GM23248 (cell line): ENCODE results near the gene ATP8A2. TPM values are rescaled to one million over a fixed set of nuclear protein-coding genes. Genes with fewer than 3 reads are reported as not detected.
A peak's percentile ranks its signal among the peaks of the same experiment; 100 is the strongest.

Experiments
- DNase-seq: peaks from one replicate; pipeline ENCODE4 v3.0.0-alpha.2; 2015
- H2AFZ ChIP-seq: fragments of 200-600 bp; sonication (generic); 2 replicates; pipeline ENCODE4 v1.6.1; 2016; ENCODE audit warnings: antibody characterized with exemption
- H3F3A ChIP-seq: fragments of 200-600 bp; sonication (generic); 2 replicates; pipeline ENCODE4 v1.6.1; 2016; ENCODE audit warnings: mild to moderate bottlenecking, antibody characterized with exemption, mixed run types; ENCODE audit not compliant: insufficient read depth
- H3K27ac ChIP-seq: fragments of 200-600 bp; sonication (generic); 2 replicates; pipeline ENCODE4 v1.5.1; 2016; ENCODE audit warnings: mild to moderate bottlenecking
- H3K27me3 ChIP-seq: fragments of 200-600 bp; sonication (generic); replicated peaks from 2 replicates; pipeline ENCODE4 v1.6.1; 2016; ENCODE audit warnings: mild to moderate bottlenecking; ENCODE audit not compliant: insufficient read depth
- H3K36me3 ChIP-seq: fragments of 200-600 bp; sonication (generic); 2 replicates; pipeline ENCODE4 v1.6.1; 2016; ENCODE audit warnings: low read depth, mild to moderate bottlenecking
- H3K4me1 ChIP-seq: fragments of 200-600 bp; sonication (generic); 2 replicates; pipeline ENCODE4 v1.6.1; 2016; ENCODE audit warnings: mild to moderate bottlenecking; ENCODE audit not compliant: insufficient read depth
- H3K4me2 ChIP-seq: fragments of 200-600 bp; sonication (generic); one replicate; pipeline ENCODE4 v1.6.1; 2016; ENCODE audit warnings: mild to moderate bottlenecking; ENCODE audit not compliant: unreplicated experiment
- H3K4me3 ChIP-seq: fragments of 200-600 bp; sonication (generic); 2 replicates; pipeline ENCODE4 v1.5.1; 2016; ENCODE audit warnings: mild to moderate bottlenecking
- H3K79me2 ChIP-seq: fragments of 200-600 bp; sonication (generic); 2 replicates; pipeline ENCODE4 v1.6.1; 2016; ENCODE audit warnings: mild to moderate bottlenecking; ENCODE audit not compliant: insufficient read depth
- H3K9ac ChIP-seq: fragments of 200-600 bp; sonication (generic); 2 replicates; pipeline ENCODE4 v1.6.1; 2016; ENCODE audit warnings: mild to moderate bottlenecking
- H3K9me2 ChIP-seq: fragments of 200-600 bp; sonication (generic); 2 replicates; pipeline ENCODE4 v1.6.1; 2016; ENCODE audit warnings: mixed run types, mild to moderate bottlenecking, moderate library complexity; ENCODE audit not compliant: insufficient read depth
- H3K9me3 ChIP-seq: fragments of 200-600 bp; sonication (generic); one replicate; pipeline ENCODE4 v1.6.1; 2017; ENCODE audit warnings: low read depth
- H4K20me1 ChIP-seq: fragments of 200-600 bp; sonication (generic); 2 replicates; pipeline ENCODE4 v1.6.0; 2016; ENCODE audit not compliant: insufficient read depth
- EZH2 ChIP-seq: fragments of 200-600 bp; sonication (generic); IDR thresholded peaks from 2 replicates; pipeline ENCODE4 v1.6.1; 2018; ENCODE audit warnings: antibody characterized with exemption, mild to moderate bottlenecking; ENCODE audit not compliant: insufficient read depth, poor library complexity, severe bottlenecking
- EZH2phosphoT487 ChIP-seq: fragments of 200-600 bp; sonication (generic); IDR thresholded peaks from 2 replicates; pipeline ENCODE4 v1.6.1; 2018; ENCODE audit warnings: antibody characterized with exemption, moderate library complexity, mild to moderate bottlenecking, low read depth; ENCODE audit not compliant: insufficient read depth
- WGBS, 2 experiments: methylation state at CpG; one replicate each; pipeline ENCODE4 v1.1.6; 2015 to 2017; ENCODE audit warnings: low lambda C conversion rate in 2 of 2, low coverage in 1 of 2; ENCODE audit errors: missing lambda C conversion rate in 2 of 2; 5-methylcytosine and 5-hydroxymethylcytosine counted together
- in situ Hi-C: fragments of 300-500 bp; cut with MboI; formaldehyde crosslinking; loops from 2 replicates; pipeline ENCODE4 v1.15.0; 2020
- polyA plus RNA-seq: library from polyadenylated mRNA; unstranded; fragments of >200 nt; fragmentation: Nextera tagmentation; extraction: Ambion mirVana; gene quantifications from 2 replicates; pipeline ENCODE4 v1.2.1, GENCODE V29; 2016
- total RNA-seq: library from RNA; depleted of rRNA; stranded (reverse); fragments of >200 nt; shearing (Covaris generic); gene quantifications from 2 replicates; pipeline ENCODE4 v1.2.3, GENCODE V29; 2014

Gene ATP8A2
- total and polyA plus RNA-seq, 2 experiments from 2014 or later: under 0.01 to 0.05 TPM

GRCh38 chr13:25731536-25731935 is 359.8 kb downstream of the ATP8A2 start:
- Histone ChIP-seq H3K27ac (no peak overlapping the region), H2AFZ (no peak overlapping the region), H3K9me3 (no peaks in the 10 kb centered on the region), H3F3A (no peaks in the 10 kb centered on the region), H3K4me1 (no peaks in the 10 kb centered on the region), H3K79me2 (no peaks in the 10 kb centered on the region), H3K36me3 (no peaks in the 10 kb centered on the region), H4K20me1 (no peaks in the 10 kb centered on the region), H3K9me2 (no peaks in the 10 kb centered on the region), H3K4me3 (no peak overlapping the region), H3K27me3 (no peaks in the 10 kb centered on the region), H3K4me2 (no peak overlapping the region), H3K9ac (no peak overlapping the region)
- WGBS, 2 experiments: 43 to 59% methylated on average over 4 of the region's 4 CpGs
- TF ChIP-seq EZH2phosphoT487 (no peak), EZH2 (no peak)
- DNase-seq: no peak
- in situ Hi-C loops: no loop called here

DNA sequence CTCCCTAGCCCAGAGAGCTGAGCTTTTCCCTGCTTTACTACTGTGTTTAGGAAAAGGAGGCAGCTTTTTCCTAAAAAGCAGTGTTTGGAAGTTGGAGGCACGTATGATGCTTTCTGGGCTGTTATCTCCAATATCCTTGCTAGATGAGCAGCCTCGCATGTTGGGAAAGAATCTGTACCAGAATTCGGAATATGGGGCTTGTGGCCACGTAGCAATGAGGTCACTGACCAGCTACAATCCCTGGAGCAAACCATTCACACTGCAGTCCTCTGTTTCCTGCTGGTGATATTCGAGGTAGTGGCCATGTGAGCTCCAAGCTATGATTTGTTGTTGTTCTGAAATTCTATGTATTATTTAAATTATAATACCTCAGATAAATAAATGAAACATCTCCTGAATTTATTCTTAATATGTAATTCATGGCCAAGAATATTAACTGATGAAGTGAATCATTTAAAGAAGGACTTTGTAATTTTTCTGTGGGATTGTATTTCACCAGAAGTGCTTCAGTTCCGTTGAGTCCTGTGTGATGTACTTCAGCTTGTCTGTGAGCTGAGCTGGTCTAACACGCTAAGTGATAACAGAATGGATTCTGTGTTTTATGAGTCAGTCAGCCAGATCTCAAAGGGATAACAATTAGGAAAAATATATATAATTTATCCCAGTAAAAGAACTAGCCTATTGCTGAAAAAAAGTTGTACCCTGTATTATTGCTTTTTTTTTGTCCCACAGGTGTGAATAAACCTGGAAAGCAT is 360.5 kb downstream of the ATP8A2 start:
- TF ChIP-seq EZH2phosphoT487 (no peak), EZH2 (no peak)
- Histone ChIP-seq H3K9me2 (no peaks in the 10 kb centered on the region), H3K79me2 (no peaks in the 10 kb centered on the region), H3K9me3 (no peaks in the 10 kb centered on the region), H3F3A (no peaks in the 10 kb centered on the region), H3K36me3 (no peaks in the 10 kb centered on the region), H3K4me1 (no peaks in the 10 kb centered on the region), H4K20me1 (no peaks in the 10 kb centered on the region), H3K4me2 (no peak overlapping the region), H3K27ac (no peak overlapping the region), H2AFZ (no peak overlapping the region), H3K4me3 (no peak overlapping the region), H3K27me3 (no peaks in the 10 kb centered on the region), H3K9ac (no peak overlapping the region)
- WGBS, 2 experiments: 16 to 19% methylated on average over 7 of the region's 7 CpGs
- in situ Hi-C loops: no loop called here
- DNase-seq: peak; percentile 5

DNA sequence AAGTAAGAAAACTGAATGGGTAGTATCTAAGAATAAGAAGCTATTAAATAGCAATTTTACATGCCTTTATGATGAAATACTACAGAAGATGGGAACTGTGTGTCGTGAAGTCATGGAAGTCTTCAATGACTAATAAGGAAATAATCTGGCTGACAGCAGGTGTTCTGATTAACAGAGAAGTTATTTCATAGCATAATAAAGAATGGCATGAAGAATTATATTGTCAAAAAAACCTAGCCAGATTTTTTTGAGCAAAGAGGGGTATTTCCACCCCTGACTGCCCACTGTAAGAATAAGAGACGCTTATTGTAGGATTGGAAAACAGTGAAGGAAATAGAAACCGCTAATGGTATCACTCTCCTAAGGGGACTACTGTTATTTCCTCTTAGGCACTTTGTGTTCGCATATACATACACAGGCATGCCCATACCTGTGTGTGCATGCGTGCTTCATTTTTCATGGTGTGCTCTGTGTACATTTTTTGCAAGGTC is 361.3 kb downstream of the ATP8A2 start:
- H3K9ac ChIP-seq: no peak overlapping the region
- no peaks in the 10 kb centered on the region for H3K9me3 ChIP-seq
- H3K4me3 ChIP-seq: no peak overlapping the region
- 54 to 55% methylated on average over 5 of the region's 5 CpGs for WGBS, 2 experiments
- H3K4me2 ChIP-seq: no peak overlapping the region
- H3K27ac ChIP-seq: no peak overlapping the region
- no peaks in the 10 kb centered on the region for H3K9me2 ChIP-seq
- H3F3A ChIP-seq: no peaks in the 10 kb centered on the region
- H2AFZ ChIP-seq: no peak overlapping the region
- no peaks in the 10 kb centered on the region for H3K4me1 ChIP-seq
- H4K20me1 ChIP-seq: no peaks in the 10 kb centered on the region
- no peaks in the 10 kb centered on the region for H3K79me2 ChIP-seq
- in situ Hi-C loops: no loop called here
- no peak for TF ChIP-seq EZH2phosphoT487
- no peak for TF ChIP-seq EZH2
- no peak for DNase-seq
- H3K27me3 ChIP-seq: no peaks in the 10 kb centered on the region
- H3K36me3 ChIP-seq: no peaks in the 10 kb centered on the region

DNA sequence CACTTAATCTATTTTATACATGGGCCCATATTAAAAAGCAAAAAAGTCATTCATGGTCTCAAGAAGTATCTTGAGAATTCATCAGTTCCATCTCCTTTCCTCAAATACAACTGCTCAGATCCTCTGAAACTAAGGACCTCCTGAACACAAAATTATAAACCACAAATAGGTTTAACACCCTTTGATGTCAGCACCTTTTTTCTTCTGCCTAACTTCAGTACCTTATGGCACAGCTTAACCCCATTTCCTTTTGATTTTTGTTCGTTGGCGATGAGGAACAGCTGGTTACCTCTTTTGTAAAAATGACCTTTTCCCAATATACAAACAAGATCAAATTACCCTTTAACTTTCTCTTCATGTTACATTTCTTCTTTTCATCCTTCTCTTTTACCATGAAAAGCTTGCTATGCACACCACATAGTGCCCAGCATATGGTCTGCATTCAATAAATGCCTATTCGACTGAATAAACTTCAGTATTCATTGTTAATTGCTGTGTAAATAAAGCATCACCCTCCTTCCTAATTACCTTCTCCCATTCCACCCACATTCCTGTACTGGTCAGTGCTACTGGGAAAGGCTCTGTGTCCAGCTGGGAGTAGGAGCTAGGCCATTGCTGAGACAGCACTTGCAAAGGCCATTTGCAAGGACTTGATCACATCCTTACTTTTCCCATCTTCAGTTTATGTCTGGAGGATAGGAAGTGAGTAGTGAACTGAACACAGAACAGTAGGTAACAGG is 362.1 kb downstream of the ATP8A2 start:
- 10 to 13% methylated on average over 3 of the region's 3 CpGs for WGBS, 2 experiments

More for the DNA sequence above, 362.1 kb downstream of the ATP8A2 start:
- TF ChIP-seq EZH2: no peak
- no peak for TF ChIP-seq EZH2phosphoT487
- H3K9ac ChIP-seq: no peak overlapping the region
- no peaks in the 10 kb centered on the region for H3K9me3 ChIP-seq
- in situ Hi-C loops: no loop called here
- no peaks in the 10 kb centered on the region for H3K9me2 ChIP-seq
- DNase-seq: no peak
- no peaks in the 10 kb centered on the region for H3K79me2 ChIP-seq
- no peaks in the 10 kb centered on the region for H3K36me3 ChIP-seq
- H4K20me1 ChIP-seq: no peaks in the 10 kb centered on the region
- no peak overlapping the region for H2AFZ ChIP-seq
- H3F3A ChIP-seq: no peaks in the 10 kb centered on the region
- no peaks in the 10 kb centered on the region for H3K27me3 ChIP-seq
- no peak overlapping the region for H3K4me2 ChIP-seq
- no peak overlapping the region for H3K27ac ChIP-seq
- no peaks in the 10 kb centered on the region for H3K4me1 ChIP-seq
- H3K4me3 ChIP-seq: no peak overlapping the region
